K562 (cell line): ENCODE measurements around the gene PLCG2. TPM values are rescaled to one million over a fixed set of nuclear protein-coding genes. Genes with fewer than 3 reads are reported as not detected.

Experiments
- ATAC-seq: fragments of 200-7000 bp; cut with Tn5 transposase; 3 replicates; pipeline ENCODE4 v1.9.1; 2020; ENCODE audit warnings: moderate library complexity
- BruUV-seq: library from RNA; stranded (reverse); fragments of 400-500 nt; replicated peaks from 2 replicates; lab custom pipeline; 2021; lab: Mats Ljungman, UMichigan
- CTCF ChIA-PET: fragments of 300-600 bp; formaldehyde crosslinking; extraction: SDS; loops from one replicate; lab custom pipeline; 2021; ENCODE audit warnings: low intra/inter-chr PET ratio; lab: Yijun Ruan, JAX
- POLR2A ChIA-PET: fragments of 300-600, 350-650 bp; sonication (Branson Sonifier 250); formaldehyde crosslinking; extraction: SDS; loops from one replicate; lab custom pipeline; 2021; ENCODE audit warnings: antibody characterized with exemption, inconsistent platforms; lab: Yijun Ruan, JAX
- DNase-seq, 4 experiments: peaks; one replicate each; pipeline versions ENCODE4 v3.0.0 to v3.0.0-alpha.2; 2011 to 2018; ENCODE audit warnings: low spot score in 3 of 4, mixed read lengths in 3 of 4; ENCODE audit errors: extremely low read depth in 1 of 4
- FAIRE-seq: peaks from 2 replicates; lab custom pipeline; 2011; peaks lifted over from hg19 to GRCh38; lab: Jason Lieb, UNC
- H2AFZ ChIP-seq: 2 replicates; pipeline ENCODE4 v1.6.0; 2011; ENCODE audit warnings: low read depth, low read length, control low read depth, inconsistent platforms
- H3K27ac ChIP-seq: fragments of 200-600 bp; 3 replicates; pipeline ENCODE4 v1.8.0; 2011; ENCODE audit warnings: low read depth, mild to moderate bottlenecking, control low read depth, inconsistent platforms, low read length, moderate library complexity, mixed read lengths; ENCODE audit errors: extremely low read depth
- H3K27me3 ChIP-seq, 2 experiments: fragments of 300-600 bp in 1 of 2; 2 replicates in 1 of 2; 3 replicates in 1 of 2; pipeline versions ENCODE4 v1.6.0 to v1.8.0; 2011; ENCODE audit warnings: inconsistent platforms in 2 of 2, low read length in 2 of 2, mild to moderate bottlenecking in 1 of 2, mixed read lengths in 1 of 2, moderate library complexity in 1 of 2; ENCODE audit not compliant: control insufficient read depth in 2 of 2, insufficient read depth in 2 of 2
- H3K36me3 ChIP-seq: fragments of 300-600 bp; 3 replicates; pipeline ENCODE4 v1.8.0; 2011; ENCODE audit warnings: mild to moderate bottlenecking, low read length, inconsistent platforms; ENCODE audit not compliant: control insufficient read depth, insufficient read depth
- H3K4me1 ChIP-seq, 2 experiments: fragments of 200-600 bp in 1 of 2; replicated peaks in 1 of 2; 2 replicates in 1 of 2; 3 replicates in 1 of 2; pipeline versions ENCODE4 v1.5.1 to v1.8.0; 2011; ENCODE audit warnings: inconsistent platforms in 2 of 2, low read length in 2 of 2, mild to moderate bottlenecking in 1 of 2, mixed read lengths in 1 of 2, moderate library complexity in 1 of 2; ENCODE audit not compliant: control insufficient read depth in 2 of 2, insufficient read depth in 2 of 2
- H3K4me2 ChIP-seq: 2 replicates; pipeline ENCODE4 v1.6.1; 2011; ENCODE audit warnings: low read length, control low read depth, inconsistent platforms, mixed read lengths; ENCODE audit not compliant: insufficient read depth
- H3K4me3 ChIP-seq: fragments of 200-600 bp; sonication (generic), shearing (Covaris generic); 2 replicates; pipeline ENCODE4 v1.5.1; 2016; ENCODE audit warnings: control low read depth, inconsistent platforms
- H3K79me2 ChIP-seq: fragments of 200-600 bp; 3 replicates; pipeline ENCODE4 v1.8.0; 2011; ENCODE audit warnings: low read length, inconsistent platforms; ENCODE audit not compliant: control insufficient read depth, insufficient read depth
- H3K9ac ChIP-seq, 2 experiments: 2 replicates each; pipeline versions ENCODE4 v1.6.0 to v1.6.1; 2011; ENCODE audit warnings: low read depth in 2 of 2, low read length in 2 of 2, control low read depth in 1 of 2, inconsistent platforms in 1 of 2, mild to moderate bottlenecking in 1 of 2, mixed read lengths in 1 of 2; ENCODE audit not compliant: insufficient read depth in 1 of 2
- H3K9me1 ChIP-seq: one replicate; pipeline ENCODE4 v1.6.0; 2011; ENCODE audit warnings: inconsistent platforms, mild to moderate bottlenecking, low read length, moderate library complexity; ENCODE audit not compliant: control insufficient read depth, insufficient read depth
- H3K9me3 ChIP-seq: replicated peaks from 2 replicates; pipeline ENCODE4 v1.5.1; 2011; ENCODE audit warnings: low read depth, low read length, inconsistent platforms; ENCODE audit not compliant: control insufficient read depth, insufficient read depth
- H4K20me1 ChIP-seq: replicated peaks from 2 replicates; pipeline ENCODE4 v1.6.1; 2011; ENCODE audit warnings: low read length, inconsistent platforms, mixed read lengths; ENCODE audit not compliant: control insufficient read depth, insufficient read depth
- EGR1 ChIP-seq: fragments of 450-650 bp; conservative IDR thresholded peaks from 2 replicates; pipeline ENCODE4 v1.6.1; 2017; ENCODE audit warnings: mild to moderate bottlenecking
- HDAC6 ChIP-seq: IDR thresholded peaks from 2 replicates; pipeline ENCODE4 v1.6.1; 2012; ENCODE audit warnings: low read depth, mild to moderate bottlenecking, control low read depth, inconsistent platforms, low read length, moderate library complexity
- HDAC8 ChIP-seq: fragments of 450-650 bp; IDR thresholded peaks from 2 replicates; pipeline ENCODE4 v1.6.1; 2016; ENCODE audit warnings: mild to moderate bottlenecking, missing genetic modification characterization, moderate library complexity, missing compliant biosample characterization
- HMG20B ChIP-seq: fragments of 250-450 bp; sonication (Bioruptor Pico); IDR thresholded peaks from 2 replicates; pipeline ENCODE4 v1.5.0; 2021; ENCODE audit warnings: mild to moderate bottlenecking
- MBD2 ChIP-seq: sonication (generic); IDR thresholded peaks from 2 replicates; pipeline ENCODE4 v1.6.1; 2016; ENCODE audit warnings: low read depth, borderline replicate concordance
- MCM5 ChIP-seq: fragments of 450-650 bp; IDR thresholded peaks from 2 replicates; pipeline ENCODE4 v1.6.1; 2016; ENCODE audit warnings: low read depth
- MTA2 ChIP-seq: fragments of 450-650 bp; IDR thresholded peaks from 2 replicates; pipeline ENCODE4 v1.6.1; 2016; ENCODE audit warnings: low read depth
- MYBL2 ChIP-seq, 2 experiments: fragments of 450-650 bp in 1 of 2; sonication (generic) in 1 of 2; formaldehyde crosslinking in 1 of 2; IDR thresholded peaks; 2 replicates each; pipeline versions ENCODE4 v1.6.1 to v1.8.1; 2017 to 2022; ENCODE audit warnings: borderline replicate concordance in 1 of 2, inconsistent platforms in 1 of 2, low read depth in 1 of 2, mild to moderate bottlenecking in 1 of 2, missing genetic modification reagents in 1 of 2, moderate library complexity in 1 of 2
- NFIX ChIP-seq: fragments of 250-450 bp; sonication (Bioruptor Pico); IDR thresholded peaks from 2 replicates; pipeline ENCODE4 v1.4.0; 2020; ENCODE audit warnings: low read depth, mild to moderate bottlenecking, moderate library complexity
- RBM39 ChIP-seq: fragments of 200-400 bp; formaldehyde crosslinking; optimal IDR thresholded peaks from 2 replicates; pipeline ENCODE3; 2018; ENCODE audit warnings: low read depth, low read length
- STAT5A ChIP-seq: IDR thresholded peaks from 2 replicates; pipeline ENCODE4 v1.6.1; 2012; ENCODE audit warnings: low read length, inconsistent platforms, borderline replicate concordance
- TAF9B ChIP-seq: fragments of 450-650 bp; IDR thresholded peaks from 2 replicates; pipeline ENCODE4 v1.6.1; 2018; ENCODE audit warnings: mild to moderate bottlenecking; ENCODE audit not compliant: partially characterized antibody
- ZNF134 ChIP-seq: fragments of 250-450 bp; sonication (Bioruptor Pico); conservative IDR thresholded peaks from 2 replicates; pipeline ENCODE4 v1.4.0; 2020
- ZNF239 ChIP-seq: fragments of 250-450 bp; sonication (Bioruptor Pico); IDR thresholded peaks from 2 replicates; pipeline ENCODE4 v1.4.0; 2020; ENCODE audit warnings: mild to moderate bottlenecking
- ZNF444 ChIP-seq: fragments of 250-450 bp; sonication (Bioruptor Pico); IDR thresholded peaks from 2 replicates; pipeline ENCODE4 v1.4.0; 2020; ENCODE audit warnings: mild to moderate bottlenecking, moderate library complexity
- WGBS: fragments of 100-300 bp; shearing (Covaris generic); methylation state at CpG from one replicate; pipeline ENCODE4 v1.1.6; 2016; ENCODE audit warnings: low coverage, mixed read lengths; ENCODE audit not compliant: insufficient coverage; ENCODE audit errors: missing lambda C conversion rate; 5-methylcytosine and 5-hydroxymethylcytosine counted together
- in situ Hi-C: fragments of 300-500 bp; cut with MboI; formaldehyde crosslinking; loops from 4 replicates; pipeline ENCODE4 v1.15.0; 2018; ENCODE audit warnings: inconsistent platforms, mixed read lengths
- intact Hi-C: fragments of 100-400 bp; cut with micrococcal nuclease; formaldehyde crosslinking; loops from 2 replicates; pipeline ENCODE4 v1.14.2; 2022
- polyA plus RNA-seq, 8 experiments: library from polyadenylated mRNA; depleted of rRNA in 4 of 8; stranded (reverse) in 5 of 8; unstranded in 3 of 8; fragments of >200 nt; fragmentation: Nextera tagmentation in 2 of 8; fragmentation: Illumina TruSeq in 1 of 8; extraction: Ambion mirVana in 2 of 8; extraction: Trizol in 1 of 8; gene quantifications; 2 replicates each; pipeline versions ENCODE4 v1.2.1 to v1.2.3, GENCODE V29; 2011 to 2014; ENCODE audit warnings: inconsistent platforms in 1 of 8, missing spikeins in 1 of 8
- total RNA-seq, 7 experiments: library from RNA; depleted of rRNA in 6 of 7; stranded (reverse); fragments of >200 nt in 6 of 7; fragmentation: Illumina TruSeq in 2 of 7; extraction: Trizol in 2 of 7; gene quantifications; 2 replicates each; pipeline versions ENCODE4 v1.2.1 to v1.2.3, GENCODE V29; 2011 to 2021; ENCODE audit warnings: low replicate concordance in 1 of 7
- TF ChIP-seq, protein P1 (sequence below): IDR thresholded peaks from 2 replicates; pipeline ENCODE4 v1.6.1; 2012; ENCODE audit warnings: low read depth, low read length, improper control_type of control experiment, borderline replicate concordance
- TF ChIP-seq, protein P2 (sequence below), 3 experiments: IDR thresholded peaks in 2 of 3; conservative IDR thresholded peaks in 1 of 3; 2 replicates each; pipeline ENCODE4 v1.5.1; 2011 to 2012; ENCODE audit warnings: low read length in 3 of 3, mild to moderate bottlenecking in 3 of 3, control low read depth in 2 of 3, improper control_type of control experiment in 1 of 3, inconsistent platforms in 1 of 3, low read depth in 1 of 3, mixed read lengths in 1 of 3, moderate library complexity in 1 of 3; ENCODE audit not compliant: insufficient read depth in 2 of 3
- TF ChIP-seq, protein P3 (sequence below): fragments of 450-650 bp; formaldehyde crosslinking; IDR thresholded peaks from 2 replicates; pipeline ENCODE4 v1.4.0; 2020; ENCODE audit warnings: mild to moderate bottlenecking, moderate library complexity
- TF ChIP-seq, protein P4 (sequence below): fragments of 450-650 bp; formaldehyde crosslinking; IDR thresholded peaks from 2 replicates; pipeline ENCODE4 v1.4.0; 2022; ENCODE audit warnings: mild to moderate bottlenecking, moderate library complexity

Gene PLCG2
- total and polyA plus RNA-seq, 9 of the 15 experiments (the other 6 are each of a cell fraction or from before 2014, with no cell fraction given) = 0.94 to 7.1 (median 3.1) TPM

DNA sequence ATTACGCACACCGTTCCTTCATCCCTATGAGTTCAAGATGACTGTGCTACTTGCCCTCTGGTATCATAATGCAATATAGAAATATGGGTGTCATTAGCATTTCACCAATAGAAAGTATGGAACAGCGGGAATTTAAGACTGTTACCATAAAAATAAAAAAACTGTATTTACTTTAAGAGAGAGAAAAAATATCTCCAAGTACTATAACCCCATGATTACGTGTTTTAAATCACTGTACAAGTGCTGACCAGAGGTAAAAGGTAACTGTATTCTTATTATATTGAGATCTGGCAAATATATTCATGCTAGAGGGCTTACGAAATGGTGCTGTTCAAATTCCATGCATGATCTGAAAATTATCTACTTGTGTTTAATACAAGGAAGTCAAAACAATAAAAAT is 226.9 kb downstream of the PLCG2 start:
- DNase-seq (no peak), FAIRE-seq (no peak), ATAC-seq (no peak)
- TF ChIP-seq, protein P1, sequence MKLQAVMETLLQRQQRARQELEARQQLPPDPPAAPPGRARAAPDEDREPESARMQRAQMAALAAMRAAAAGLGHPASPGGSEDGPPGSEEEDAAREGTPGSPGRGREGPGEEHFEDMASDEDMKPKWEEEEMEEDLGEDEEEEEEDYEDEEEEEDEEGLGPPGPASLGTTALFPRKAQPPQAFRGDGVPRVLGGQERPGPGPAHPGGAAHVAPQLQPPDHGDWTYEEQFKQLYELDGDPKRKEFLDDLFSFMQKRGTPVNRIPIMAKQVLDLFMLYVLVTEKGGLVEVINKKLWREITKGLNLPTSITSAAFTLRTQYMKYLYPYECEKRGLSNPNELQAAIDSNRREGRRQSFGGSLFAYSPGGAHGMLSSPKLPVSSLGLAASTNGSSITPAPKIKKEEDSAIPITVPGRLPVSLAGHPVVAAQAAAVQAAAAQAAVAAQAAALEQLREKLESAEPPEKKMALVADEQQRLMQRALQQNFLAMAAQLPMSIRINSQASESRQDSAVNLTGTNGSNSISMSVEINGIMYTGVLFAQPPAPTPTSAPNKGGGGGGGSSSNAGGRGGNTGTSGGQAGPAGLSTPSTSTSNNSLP = no peak
- TF ChIP-seq MCM5 (no peak), HDAC6 (no peak), EGR1 (no peak), HDAC8 (no peak), ZNF134 (CRISPR knock-in tag) (no peak), ZNF444 (CRISPR knock-in tag) (no peak), STAT5A (no peak), TAF9B (no peak), ZNF239 (CRISPR knock-in tag) (no peak), MBD2 (no peak), MTA2 (no peak), NFIX (no peak), RBM39 (no peak), MYBL2 (IDR thresholded peaks at IDR 0.05; ENCODE audit: low read depth) (no peak), MYBL2 (CRISPR knock-in tag; IDR thresholded peaks at IDR 0.05; ENCODE audit: borderline replicate concordance) (no peak), HMG20B (CRISPR knock-in tag) (no peak)
- TF ChIP-seq, protein P2, sequence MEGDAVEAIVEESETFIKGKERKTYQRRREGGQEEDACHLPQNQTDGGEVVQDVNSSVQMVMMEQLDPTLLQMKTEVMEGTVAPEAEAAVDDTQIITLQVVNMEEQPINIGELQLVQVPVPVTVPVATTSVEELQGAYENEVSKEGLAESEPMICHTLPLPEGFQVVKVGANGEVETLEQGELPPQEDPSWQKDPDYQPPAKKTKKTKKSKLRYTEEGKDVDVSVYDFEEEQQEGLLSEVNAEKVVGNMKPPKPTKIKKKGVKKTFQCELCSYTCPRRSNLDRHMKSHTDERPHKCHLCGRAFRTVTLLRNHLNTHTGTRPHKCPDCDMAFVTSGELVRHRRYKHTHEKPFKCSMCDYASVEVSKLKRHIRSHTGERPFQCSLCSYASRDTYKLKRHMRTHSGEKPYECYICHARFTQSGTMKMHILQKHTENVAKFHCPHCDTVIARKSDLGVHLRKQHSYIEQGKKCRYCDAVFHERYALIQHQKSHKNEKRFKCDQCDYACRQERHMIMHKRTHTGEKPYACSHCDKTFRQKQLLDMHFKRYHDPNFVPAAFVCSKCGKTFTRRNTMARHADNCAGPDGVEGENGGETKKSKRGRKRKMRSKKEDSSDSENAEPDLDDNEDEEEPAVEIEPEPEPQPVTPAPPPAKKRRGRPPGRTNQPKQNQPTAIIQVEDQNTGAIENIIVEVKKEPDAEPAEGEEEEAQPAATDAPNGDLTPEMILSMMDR (IDR thresholded peaks at IDR 0.05 in 2 of 3, conservative IDR thresholded peaks at IDR 0.05 in 1 of 3; ENCODE audit: insufficient read depth in 2 of 3, low read depth in 1 of 3, low read length in 3 of 3) = no peak
- TF ChIP-seq, protein P3, sequence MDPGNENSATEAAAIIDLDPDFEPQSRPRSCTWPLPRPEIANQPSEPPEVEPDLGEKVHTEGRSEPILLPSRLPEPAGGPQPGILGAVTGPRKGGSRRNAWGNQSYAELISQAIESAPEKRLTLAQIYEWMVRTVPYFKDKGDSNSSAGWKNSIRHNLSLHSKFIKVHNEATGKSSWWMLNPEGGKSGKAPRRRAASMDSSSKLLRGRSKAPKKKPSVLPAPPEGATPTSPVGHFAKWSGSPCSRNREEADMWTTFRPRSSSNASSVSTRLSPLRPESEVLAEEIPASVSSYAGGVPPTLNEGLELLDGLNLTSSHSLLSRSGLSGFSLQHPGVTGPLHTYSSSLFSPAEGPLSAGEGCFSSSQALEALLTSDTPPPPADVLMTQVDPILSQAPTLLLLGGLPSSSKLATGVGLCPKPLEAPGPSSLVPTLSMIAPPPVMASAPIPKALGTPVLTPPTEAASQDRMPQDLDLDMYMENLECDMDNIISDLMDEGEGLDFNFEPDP (CRISPR knock-in tag) = no peak
- TF ChIP-seq, protein P4, sequence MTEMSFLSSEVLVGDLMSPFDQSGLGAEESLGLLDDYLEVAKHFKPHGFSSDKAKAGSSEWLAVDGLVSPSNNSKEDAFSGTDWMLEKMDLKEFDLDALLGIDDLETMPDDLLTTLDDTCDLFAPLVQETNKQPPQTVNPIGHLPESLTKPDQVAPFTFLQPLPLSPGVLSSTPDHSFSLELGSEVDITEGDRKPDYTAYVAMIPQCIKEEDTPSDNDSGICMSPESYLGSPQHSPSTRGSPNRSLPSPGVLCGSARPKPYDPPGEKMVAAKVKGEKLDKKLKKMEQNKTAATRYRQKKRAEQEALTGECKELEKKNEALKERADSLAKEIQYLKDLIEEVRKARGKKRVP (CRISPR knock-in tag) = no peak
- no peak overlapping the region for H3K4me2 ChIP-seq
- POLR2A ChIA-PET = no interaction called here
- H3K4me3 ChIP-seq = no peak overlapping the region
- intact Hi-C loops = no loop called here
- H3K9me3 ChIP-seq = 0 out of 2 replicates have a peak, but pooled peaks cover 2% of the 10 kb centered on the region
- no peaks in the 10 kb centered on the region for H3K36me3 ChIP-seq
- peaks cover 0 to under 1% of the 10 kb centered on the region in 2 experiments; a peak in 1 of 5 replicates for H3K4me1 ChIP-seq
- in situ Hi-C loops = no loop called here
- no TSS peak for BruUV-seq
- H3K27me3 ChIP-seq = peaks cover 0 to 4% of the 10 kb centered on the region in 2 experiments; a peak in 3 of 5 replicates
- H3K9me1 ChIP-seq = no peaks in the 10 kb centered on the region
- no peak overlapping the region for H3K27ac ChIP-seq
- 4% methylated on average over 5 of the region's 5 CpGs for WGBS
- H3K79me2 ChIP-seq = no peaks in the 10 kb centered on the region
- CTCF ChIA-PET = no interaction called here
- no peaks in the 10 kb centered on the region for H4K20me1 ChIP-seq
- H3K9ac ChIP-seq = no peak overlapping the region
- no peak overlapping the region for H2AFZ ChIP-seq
